K562 (cell line): ENCODE measurements around the gene VPS9D1. TPM values are rescaled to one million over a fixed set of nuclear protein-coding genes. Genes with fewer than 3 reads are reported as not detected.

Experiments
- ATAC-seq: fragments of 200-7000 bp; cut with Tn5 transposase; 3 replicates; pipeline ENCODE4 v1.9.1; 2020; ENCODE audit warnings: moderate library complexity
- BruUV-seq: library from RNA; stranded (reverse); fragments of 400-500 nt; replicated peaks from 2 replicates; lab custom pipeline; 2021; lab: Mats Ljungman, UMichigan
- CTCF ChIA-PET: fragments of 300-600 bp; formaldehyde crosslinking; extraction: SDS; loops from one replicate; lab custom pipeline; 2021; ENCODE audit warnings: low intra/inter-chr PET ratio; lab: Yijun Ruan, JAX
- POLR2A ChIA-PET: fragments of 300-600, 350-650 bp; sonication (Branson Sonifier 250); formaldehyde crosslinking; extraction: SDS; loops from one replicate; lab custom pipeline; 2021; ENCODE audit warnings: antibody characterized with exemption, inconsistent platforms; lab: Yijun Ruan, JAX
- DNase-seq, 4 experiments: peaks; one replicate each; pipeline versions ENCODE4 v3.0.0 to v3.0.0-alpha.2; 2011 to 2018; ENCODE audit warnings: low spot score in 3 of 4, mixed read lengths in 3 of 4; ENCODE audit errors: extremely low read depth in 1 of 4
- FAIRE-seq: peaks from 2 replicates; lab custom pipeline; 2011; peaks lifted over from hg19 to GRCh38; lab: Jason Lieb, UNC
- H2AFZ ChIP-seq: 2 replicates; pipeline ENCODE4 v1.6.0; 2011; ENCODE audit warnings: low read depth, low read length, control low read depth, inconsistent platforms
- H3K27ac ChIP-seq: fragments of 200-600 bp; 3 replicates; pipeline ENCODE4 v1.8.0; 2011; ENCODE audit warnings: low read depth, mild to moderate bottlenecking, control low read depth, inconsistent platforms, low read length, moderate library complexity, mixed read lengths; ENCODE audit errors: extremely low read depth
- H3K27me3 ChIP-seq, 2 experiments: fragments of 300-600 bp in 1 of 2; 2 replicates in 1 of 2; 3 replicates in 1 of 2; pipeline versions ENCODE4 v1.6.0 to v1.8.0; 2011; ENCODE audit warnings: inconsistent platforms in 2 of 2, low read length in 2 of 2, mild to moderate bottlenecking in 1 of 2, mixed read lengths in 1 of 2, moderate library complexity in 1 of 2; ENCODE audit not compliant: control insufficient read depth in 2 of 2, insufficient read depth in 2 of 2
- H3K36me3 ChIP-seq: fragments of 300-600 bp; 3 replicates; pipeline ENCODE4 v1.8.0; 2011; ENCODE audit warnings: mild to moderate bottlenecking, low read length, inconsistent platforms; ENCODE audit not compliant: control insufficient read depth, insufficient read depth
- H3K4me1 ChIP-seq, 2 experiments: fragments of 200-600 bp in 1 of 2; replicated peaks in 1 of 2; 2 replicates in 1 of 2; 3 replicates in 1 of 2; pipeline versions ENCODE4 v1.5.1 to v1.8.0; 2011; ENCODE audit warnings: inconsistent platforms in 2 of 2, low read length in 2 of 2, mild to moderate bottlenecking in 1 of 2, mixed read lengths in 1 of 2, moderate library complexity in 1 of 2; ENCODE audit not compliant: control insufficient read depth in 2 of 2, insufficient read depth in 2 of 2
- H3K4me2 ChIP-seq: 2 replicates; pipeline ENCODE4 v1.6.1; 2011; ENCODE audit warnings: low read length, control low read depth, inconsistent platforms, mixed read lengths; ENCODE audit not compliant: insufficient read depth
- H3K4me3 ChIP-seq: fragments of 200-600 bp; sonication (generic), shearing (Covaris generic); 2 replicates; pipeline ENCODE4 v1.5.1; 2016; ENCODE audit warnings: control low read depth, inconsistent platforms
- H3K79me2 ChIP-seq: fragments of 200-600 bp; 3 replicates; pipeline ENCODE4 v1.8.0; 2011; ENCODE audit warnings: low read length, inconsistent platforms; ENCODE audit not compliant: control insufficient read depth, insufficient read depth
- H3K9ac ChIP-seq, 2 experiments: 2 replicates each; pipeline versions ENCODE4 v1.6.0 to v1.6.1; 2011; ENCODE audit warnings: low read depth in 2 of 2, low read length in 2 of 2, control low read depth in 1 of 2, inconsistent platforms in 1 of 2, mild to moderate bottlenecking in 1 of 2, mixed read lengths in 1 of 2; ENCODE audit not compliant: insufficient read depth in 1 of 2
- H3K9me1 ChIP-seq: one replicate; pipeline ENCODE4 v1.6.0; 2011; ENCODE audit warnings: inconsistent platforms, mild to moderate bottlenecking, low read length, moderate library complexity; ENCODE audit not compliant: control insufficient read depth, insufficient read depth
- H3K9me3 ChIP-seq: replicated peaks from 2 replicates; pipeline ENCODE4 v1.5.1; 2011; ENCODE audit warnings: low read depth, low read length, inconsistent platforms; ENCODE audit not compliant: control insufficient read depth, insufficient read depth
- H4K20me1 ChIP-seq: replicated peaks from 2 replicates; pipeline ENCODE4 v1.6.1; 2011; ENCODE audit warnings: low read length, inconsistent platforms, mixed read lengths; ENCODE audit not compliant: control insufficient read depth, insufficient read depth
- FOXK2 ChIP-seq, 2 experiments: fragments of 450-650 bp; IDR thresholded peaks in 1 of 2; conservative IDR thresholded peaks in 1 of 2; 2 replicates each; pipeline ENCODE4 v1.6.1; 2016; ENCODE audit warnings: low read depth in 2 of 2, mild to moderate bottlenecking in 1 of 2
- NFIC ChIP-seq: fragments of 450-650 bp; IDR thresholded peaks from 2 replicates; pipeline ENCODE4 v1.6.1; 2017; ENCODE audit warnings: mild to moderate bottlenecking, inconsistent platforms
- WGBS: fragments of 100-300 bp; shearing (Covaris generic); methylation state at CpG from one replicate; pipeline ENCODE4 v1.1.6; 2016; ENCODE audit warnings: low coverage, mixed read lengths; ENCODE audit not compliant: insufficient coverage; ENCODE audit errors: missing lambda C conversion rate; 5-methylcytosine and 5-hydroxymethylcytosine counted together
- in situ Hi-C: fragments of 300-500 bp; cut with MboI; formaldehyde crosslinking; loops from 4 replicates; pipeline ENCODE4 v1.15.0; 2018; ENCODE audit warnings: inconsistent platforms, mixed read lengths
- intact Hi-C: fragments of 100-400 bp; cut with micrococcal nuclease; formaldehyde crosslinking; loops from 2 replicates; pipeline ENCODE4 v1.14.2; 2022
- polyA plus RNA-seq, 8 experiments: library from polyadenylated mRNA; depleted of rRNA in 4 of 8; stranded (reverse) in 5 of 8; unstranded in 3 of 8; fragments of >200 nt; fragmentation: Nextera tagmentation in 2 of 8; fragmentation: Illumina TruSeq in 1 of 8; extraction: Ambion mirVana in 2 of 8; extraction: Trizol in 1 of 8; gene quantifications; 2 replicates each; pipeline versions ENCODE4 v1.2.1 to v1.2.3, GENCODE V29; 2011 to 2014; ENCODE audit warnings: inconsistent platforms in 1 of 8, missing spikeins in 1 of 8
- total RNA-seq, 7 experiments: library from RNA; depleted of rRNA in 6 of 7; stranded (reverse); fragments of >200 nt in 6 of 7; fragmentation: Illumina TruSeq in 2 of 7; extraction: Trizol in 2 of 7; gene quantifications; 2 replicates each; pipeline versions ENCODE4 v1.2.1 to v1.2.3, GENCODE V29; 2011 to 2021; ENCODE audit warnings: low replicate concordance in 1 of 7
- TF ChIP-seq, protein P1 (sequence below): fragments of 250-450 bp; sonication (Bioruptor Pico); IDR thresholded peaks from 2 replicates; pipeline ENCODE4 v1.4.0; 2020; ENCODE audit warnings: mild to moderate bottlenecking

The VPS9D1 gene
- total and polyA plus RNA-seq, 9 of the 15 experiments (the other 6 are each of a cell fraction or from before 2014, with no cell fraction given): 0.33 to 3.1 (median 1.1) TPM

DNA sequence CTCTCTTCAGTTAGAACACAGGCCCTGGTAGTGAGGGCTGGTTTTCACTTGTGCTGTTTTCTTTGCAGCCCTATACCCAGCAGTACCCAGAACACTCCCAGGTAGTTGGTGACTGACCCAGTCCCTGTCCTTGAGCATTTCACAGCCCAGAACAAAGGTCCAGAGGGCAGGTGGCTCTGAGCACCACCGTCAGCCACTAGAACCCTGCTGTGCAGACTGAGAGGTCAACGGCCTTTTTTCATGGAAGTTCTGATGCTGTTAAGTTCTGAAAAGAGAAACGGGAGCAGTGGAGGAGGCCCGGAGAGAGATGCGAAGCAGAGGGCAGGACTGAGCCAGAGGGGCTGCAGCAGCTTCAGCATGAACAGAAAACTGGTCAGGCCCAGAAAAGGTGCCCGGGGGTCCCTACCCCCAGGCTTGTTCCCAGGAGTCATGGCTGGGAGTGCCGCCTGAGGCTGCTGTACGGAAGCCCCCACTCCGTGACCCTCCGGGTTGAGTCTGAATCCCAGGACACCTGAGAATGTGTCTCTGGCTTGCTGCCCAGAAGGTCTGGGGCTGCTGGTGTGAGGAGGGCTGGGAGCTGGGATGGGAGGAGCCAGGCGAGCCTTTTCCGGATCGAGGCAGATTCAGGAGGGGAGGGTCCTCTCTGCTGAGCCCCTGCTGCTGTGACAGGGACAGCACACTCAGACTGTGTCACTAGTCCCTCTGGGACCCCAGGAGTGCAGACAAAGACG lies 9.3 kb upstream of the VPS9D1 start:
- no peaks in the 10 kb centered on the region for H3K9me3 ChIP-seq
- FAIRE-seq (no peak), ATAC-seq (no peak), DNase-seq (no peak)
- no peak overlapping the region for H3K4me2 ChIP-seq
- no peak overlapping the region for H2AFZ ChIP-seq
- H3K4me3 ChIP-seq: no peak overlapping the region
- H4K20me1 ChIP-seq: no peaks in the 10 kb centered on the region
- H3K79me2 ChIP-seq: peaks cover 8% of the 10 kb centered on the region; the same call in 2 of the 3 replicates
- no peak overlapping the region for H3K27ac ChIP-seq
- no peaks in the 10 kb centered on the region for H3K9me1 ChIP-seq
- 84% methylated on average over 14 of the region's 14 CpGs for WGBS
- intact Hi-C loops (no loop called here), in situ Hi-C loops (no loop called here)
- peaks cover 0 to 17% of the 10 kb centered on the region in 2 experiments; a peak in 1 of 5 replicates for H3K4me1 ChIP-seq
- H3K9ac ChIP-seq: no peak overlapping the region
- POLR2A ChIA-PET: interaction anchor here (0.8 to 2.1 kb wide), 5 partner anchors 9 to 49 kb away, joined by 3 to 9 read pairs (median 4); no protein-coding TSS in a partner anchor
- peaks cover 93% of the 10 kb centered on the region for H3K36me3 ChIP-seq
- H3K27me3 ChIP-seq: no peaks in the 10 kb centered on the region
- TF ChIP-seq FOXK2 (conservative IDR thresholded peaks at IDR 0.05 in 1 of 2, IDR thresholded peaks at IDR 0.05 in 1 of 2; ENCODE audit: low read depth in 2 of 2) (no peak), NFIC (peak; percentile 27; the same call in 1 of the 2 replicates)
- TF ChIP-seq, protein P1, sequence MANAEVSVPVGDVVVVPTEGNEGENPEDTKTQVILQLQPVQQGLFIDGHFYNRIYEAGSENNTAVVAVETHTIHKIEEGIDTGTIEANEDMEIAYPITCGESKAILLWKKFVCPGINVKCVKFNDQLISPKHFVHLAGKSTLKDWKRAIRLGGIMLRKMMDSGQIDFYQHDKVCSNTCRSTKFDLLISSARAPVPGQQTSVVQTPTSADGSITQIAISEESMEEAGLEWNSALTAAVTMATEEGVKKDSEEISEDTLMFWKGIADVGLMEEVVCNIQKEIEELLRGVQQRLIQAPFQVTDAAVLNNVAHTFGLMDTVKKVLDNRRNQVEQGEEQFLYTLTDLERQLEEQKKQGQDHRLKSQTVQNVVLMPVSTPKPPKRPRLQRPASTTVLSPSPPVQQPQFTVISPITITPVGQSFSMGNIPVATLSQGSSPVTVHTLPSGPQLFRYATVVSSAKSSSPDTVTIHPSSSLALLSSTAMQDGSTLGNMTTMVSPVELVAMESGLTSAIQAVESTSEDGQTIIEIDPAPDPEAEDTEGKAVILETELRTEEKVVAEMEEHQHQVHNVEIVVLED (CRISPR knock-in tag): no peak
- CTCF ChIA-PET: no interaction called here
- BruUV-seq: no TSS peak
